Neural cell (in vitro differentiated cells): Measurements from ENCODE around the gene C3. TPM values are rescaled to one million over a fixed set of nuclear protein-coding genes. Genes with fewer than 3 reads are reported as not detected.

Source experiments
- H2AFZ ChIP-seq: fragments of 200-600, 300-800 bp; sonication (generic), shearing (Covaris generic); 2 replicates; pipeline ENCODE4 v1.6.0; 2014; ENCODE audit warnings: low read depth, mild to moderate bottlenecking, antibody characterized with exemption, low read length, moderate library complexity
- H3F3A ChIP-seq: fragments of 200-600 bp; shearing (Covaris generic); 2 replicates; pipeline ENCODE4 v1.6.1; 2016; ENCODE audit warnings: mild to moderate bottlenecking, moderate library complexity, mixed read lengths, antibody characterized with exemption, low read length; ENCODE audit not compliant: insufficient read depth, poor library complexity, severe bottlenecking
- H3K27ac ChIP-seq: fragments of 200-600, 300-800 bp; sonication (generic), shearing (Covaris generic); 2 replicates; pipeline ENCODE4 v1.5.1; 2014; ENCODE audit warnings: mild to moderate bottlenecking, low read length, moderate library complexity
- H3K27me3 ChIP-seq: fragments of 300-800, 200-600 bp; sonication (generic), shearing (Covaris generic); 2 replicates; pipeline ENCODE4 v1.6.0; 2014; ENCODE audit warnings: mild to moderate bottlenecking, low read depth, low read length, moderate library complexity; ENCODE audit not compliant: insufficient read depth
- H3K36me3 ChIP-seq: fragments of 300-800, 200-600 bp; sonication (generic), shearing (Covaris generic); 2 replicates; pipeline ENCODE4 v1.5.1; 2014; ENCODE audit warnings: mild to moderate bottlenecking, antibody characterized with exemption, low read length, moderate library complexity; ENCODE audit not compliant: insufficient read depth
- H3K4me2 ChIP-seq: fragments of 300-800, 200-600 bp; sonication (generic), shearing (Covaris generic); 2 replicates; pipeline ENCODE4 v1.6.0; 2014; ENCODE audit warnings: mild to moderate bottlenecking, low read length
- H3K4me3 ChIP-seq: fragments of 300-800, 200-600 bp; sonication (generic), shearing (Covaris generic); 2 replicates; pipeline ENCODE4 v1.5.1; 2014; ENCODE audit warnings: mild to moderate bottlenecking, low read length, moderate library complexity
- H3K79me2 ChIP-seq: fragments of 200-600 bp; shearing (Covaris generic); replicated peaks from 2 replicates; pipeline ENCODE4 v1.6.0; 2014; ENCODE audit warnings: mild to moderate bottlenecking, low read length, moderate library complexity; ENCODE audit not compliant: insufficient read depth
- H3K9ac ChIP-seq: fragments of 300-800, 200-600 bp; sonication (generic), shearing (Covaris generic); 2 replicates; pipeline ENCODE4 v1.6.1; 2016; ENCODE audit warnings: mild to moderate bottlenecking, low read length, mixed read lengths
- H3K9me2 ChIP-seq: fragments of 200-600 bp; shearing (Covaris generic); 2 replicates; pipeline ENCODE4 v1.6.1; 2016; ENCODE audit warnings: mild to moderate bottlenecking, low read length, mixed read lengths; ENCODE audit not compliant: insufficient read depth
- H3K9me3 ChIP-seq: fragments of 200-600, 300-800 bp; sonication (generic), shearing (Covaris generic); 2 replicates; pipeline ENCODE4 v1.6.1; 2016; ENCODE audit warnings: mild to moderate bottlenecking, mixed run types, low read length, moderate library complexity, mixed read lengths
- H4K20me1 ChIP-seq: fragments of 200-600 bp; shearing (Covaris generic); 2 replicates; pipeline ENCODE4 v1.6.1; 2016; ENCODE audit warnings: mild to moderate bottlenecking, mixed run types; ENCODE audit not compliant: insufficient read depth
- CTCF ChIP-seq: fragments of 450-650 bp; IDR thresholded peaks from 2 replicates; pipeline ENCODE4 v1.5.1; 2014; ENCODE audit warnings: antibody characterized with exemption, mild to moderate bottlenecking, moderate library complexity; ENCODE audit not compliant: poor library complexity, severe bottlenecking
- EP300 ChIP-seq: fragments of 450-650 bp; conservative IDR thresholded peaks from 2 replicates; pipeline ENCODE4 v1.6.1; 2014; ENCODE audit warnings: antibody characterized with exemption, mild to moderate bottlenecking, moderate library complexity; ENCODE audit not compliant: poor library complexity, severe bottlenecking
- EZH2 ChIP-seq: fragments of 200-600, 300-800 bp; shearing (Covaris generic), sonication (generic); IDR thresholded peaks from 2 replicates; pipeline ENCODE4 v1.6.1; 2014; ENCODE audit warnings: antibody characterized with exemption, low read length, borderline replicate concordance, mild to moderate bottlenecking; ENCODE audit not compliant: insufficient read depth, poor library complexity, severe bottlenecking
- MXI1 ChIP-seq: fragments of 450-650 bp; conservative IDR thresholded peaks from 2 replicates; pipeline ENCODE4 v1.6.1; 2014; ENCODE audit warnings: antibody characterized with exemption, mild to moderate bottlenecking; ENCODE audit not compliant: poor library complexity, severe bottlenecking
- POLR2AphosphoS5 ChIP-seq: IDR thresholded peaks from 2 replicates; pipeline ENCODE4 v1.6.1; 2012
- RAD21 ChIP-seq: fragments of 450-650 bp; conservative IDR thresholded peaks from 2 replicates; pipeline ENCODE4 v1.6.1; 2014; ENCODE audit warnings: antibody characterized with exemption, mild to moderate bottlenecking, moderate library complexity
- REST ChIP-seq: IDR thresholded peaks from 2 replicates; pipeline ENCODE4 v1.6.1; 2012; ENCODE audit warnings: borderline replicate concordance
- SMC3 ChIP-seq: fragments of 450-650 bp; conservative IDR thresholded peaks from 2 replicates; pipeline ENCODE4 v1.6.1; 2014; ENCODE audit warnings: antibody characterized with exemption, mild to moderate bottlenecking, moderate library complexity; ENCODE audit not compliant: poor library complexity
- TAF1 ChIP-seq: IDR thresholded peaks from 2 replicates; pipeline ENCODE4 v1.6.1; 2012; ENCODE audit warnings: low read depth
- polyA plus RNA-seq: library from polyadenylated mRNA; depleted of rRNA; stranded (reverse); fragments of >200 nt; gene quantifications from 2 replicates; pipeline ENCODE4 v1.2.3, GENCODE V29; 2014

The C3 gene
- polyA plus RNA-seq, 1 donor from 2014 or later: not detected

- Histone ChIP-seq H3K27ac (no peak overlapping the region), H3K36me3 (no peaks in the 10 kb centered on the region), H4K20me1 (no peaks in the 10 kb centered on the region), H3K27me3 (no peaks in the 10 kb centered on the region), H3F3A (no peaks in the 10 kb centered on the region), H3K9me2 (no peaks in the 10 kb centered on the region), H2AFZ (no peak overlapping the region), H3K9ac (no peak overlapping the region), H3K9me3 (no peaks in the 10 kb centered on the region), H3K4me2 (no peak overlapping the region), H3K4me3 (no peak overlapping the region), H3K79me2 (no peaks in the 10 kb centered on the region)
- TF ChIP-seq SMC3 (no peak), TAF1 (no peak), RAD21 (no peak), POLR2AphosphoS5 (no peak), MXI1 (no peak), EZH2 (no peak), REST (no peak), EP300 (no peak), CTCF (no peak)
These were observed 55.5 kb downstream of the C3 start for GRCh38 chr19:6664916-6665315.

- no peak overlapping the region for H3K4me3 ChIP-seq
- H3K4me2 ChIP-seq: no peak overlapping the region
- no peak overlapping the region for H2AFZ ChIP-seq
- TF ChIP-seq EP300 (no peak), REST (no peak), MXI1 (no peak), SMC3 (no peak), POLR2AphosphoS5 (no peak), TAF1 (no peak), CTCF (no peak), RAD21 (no peak), EZH2 (no peak)
- H3K27ac ChIP-seq: no peak overlapping the region
- no peaks in the 10 kb centered on the region for H3K27me3 ChIP-seq
- no peaks in the 10 kb centered on the region for H3F3A ChIP-seq
- no peaks in the 10 kb centered on the region for H3K79me2 ChIP-seq
- no peaks in the 10 kb centered on the region for H3K9me2 ChIP-seq
- H3K36me3 ChIP-seq: no peaks in the 10 kb centered on the region
- no peaks in the 10 kb centered on the region for H4K20me1 ChIP-seq
- no peaks in the 10 kb centered on the region for H3K9me3 ChIP-seq
- H3K9ac ChIP-seq: no peak overlapping the region
These were observed 56.9 kb downstream of the C3 start for GRCh38 chr19:6663236-6664201.
